Astrocyte (in vitro differentiated cells and primary cell): ENCODE data around the gene FBN2. TPM values are rescaled to one million over a fixed set of nuclear protein-coding genes. Genes with fewer than 3 reads are reported as not detected.

Experiments
- DNase-seq: peaks from one replicate; pipeline ENCODE4 v3.0.0-alpha.2; 2010; ENCODE audit warnings: low read depth
- FAIRE-seq: peaks from 2 replicates; lab custom pipeline; 2011; peaks lifted over from hg19 to GRCh38; lab: Jason Lieb, UNC
- H2AFZ ChIP-seq: 2 replicates; pipeline ENCODE4 v1.6.0; 2012; ENCODE audit warnings: low read depth, low read length, inconsistent platforms
- H3K27ac ChIP-seq: 2 replicates; pipeline ENCODE4 v1.5.1; 2011; ENCODE audit warnings: low read depth, low read length, inconsistent platforms
- H3K27me3 ChIP-seq: 2 replicates; pipeline ENCODE4 v1.6.0; 2011; ENCODE audit warnings: low read length, inconsistent platforms; ENCODE audit not compliant: insufficient read depth
- H3K36me3 ChIP-seq: 2 replicates; pipeline ENCODE4 v1.5.1; 2011; ENCODE audit warnings: low read length, inconsistent platforms; ENCODE audit not compliant: insufficient read depth
- H3K4me1 ChIP-seq: 2 replicates; pipeline ENCODE4 v1.5.1; 2011; ENCODE audit warnings: low read length, inconsistent platforms; ENCODE audit not compliant: insufficient read depth
- H3K4me2 ChIP-seq: 2 replicates; pipeline ENCODE4 v1.6.0; 2012; ENCODE audit warnings: low read length, inconsistent platforms
- H3K4me3 ChIP-seq: 2 replicates; pipeline ENCODE4 v1.5.1; 2011; ENCODE audit warnings: low read depth, mild to moderate bottlenecking, low read length, inconsistent platforms; ENCODE audit not compliant: insufficient read depth
- H3K79me2 ChIP-seq: 2 replicates; pipeline ENCODE4 v1.6.0; 2012; ENCODE audit warnings: mild to moderate bottlenecking, low read length, inconsistent platforms; ENCODE audit not compliant: insufficient read depth
- H3K9ac ChIP-seq: 2 replicates; pipeline ENCODE4 v1.6.0; 2012; ENCODE audit warnings: mild to moderate bottlenecking, low read length, inconsistent platforms
- H3K9me3 ChIP-seq: 2 replicates; pipeline ENCODE4 v1.5.1; 2012; ENCODE audit warnings: low read depth, mild to moderate bottlenecking, low read length, inconsistent platforms; ENCODE audit not compliant: insufficient read depth
- H4K20me1 ChIP-seq: 2 replicates; pipeline ENCODE4 v1.6.0; 2012; ENCODE audit warnings: low read length, inconsistent platforms; ENCODE audit not compliant: insufficient read depth
- H3K27ac Mint-ChIP-seq: one replicate; pipeline ENCODE4 v1.8.0; 2021; ENCODE audit warnings: mild to moderate bottlenecking, mixed read lengths; ENCODE audit not compliant: unreplicated experiment
- H3K27me3 Mint-ChIP-seq: one replicate; pipeline ENCODE4 v1.8.0; 2021; ENCODE audit warnings: low read depth, mixed read lengths; ENCODE audit not compliant: unreplicated experiment
- H3K36me3 Mint-ChIP-seq: one replicate; pipeline ENCODE4 v1.8.0; 2021; ENCODE audit warnings: low read depth, mixed read lengths; ENCODE audit not compliant: unreplicated experiment
- H3K4me1 Mint-ChIP-seq: one replicate; pipeline ENCODE4 v1.8.0; 2021; ENCODE audit warnings: low read depth, mixed read lengths; ENCODE audit not compliant: unreplicated experiment
- H3K4me3 Mint-ChIP-seq: one replicate; pipeline ENCODE4 v1.8.0; 2021; ENCODE audit warnings: mild to moderate bottlenecking, moderate library complexity, mixed read lengths; ENCODE audit not compliant: unreplicated experiment
- H3K9me3 Mint-ChIP-seq: one replicate; pipeline ENCODE4 v1.8.0; 2021; ENCODE audit warnings: mild to moderate bottlenecking, mixed read lengths; ENCODE audit not compliant: unreplicated experiment
- CTCF ChIP-seq: IDR thresholded peaks from 2 replicates; pipeline ENCODE4 v1.5.1; 2011; ENCODE audit warnings: low read depth, mild to moderate bottlenecking, inconsistent platforms, low read length, moderate library complexity; ENCODE audit not compliant: insufficient read depth
- EZH2 ChIP-seq: IDR thresholded peaks from 2 replicates; pipeline ENCODE4 v1.6.1; 2012; ENCODE audit warnings: mild to moderate bottlenecking, low read length, inconsistent platforms; ENCODE audit not compliant: insufficient read depth
- total RNA-seq: library from RNA; stranded (reverse); gene quantifications from 2 replicates; pipeline ENCODE4 v1.2.1, GENCODE V29; 2021

FBN2 gene
- total RNA-seq, 1 donor from 2014 or later: 176 TPM

- H4K20me1 ChIP-seq: no peaks in the 10 kb centered on the region
- no peak overlapping the region for H3K4me2 ChIP-seq
- Mint-ChIP-seq H3K27ac (no peak overlapping the region), H3K36me3 (peaks cover 16% of the 10 kb centered on the region), H3K4me3 (no peak overlapping the region), H3K27me3 (no peaks in the 10 kb centered on the region), H3K9me3 (no peaks in the 10 kb centered on the region), H3K4me1 (no peaks in the 10 kb centered on the region)
- H3K4me1 ChIP-seq: no peaks in the 10 kb centered on the region
- no peak for TF ChIP-seq EZH2
- no peak for TF ChIP-seq CTCF
- H3K36me3 ChIP-seq: peaks cover 4% of the 10 kb centered on the region
- H3K4me3 ChIP-seq: no peak overlapping the region
- no peaks in the 10 kb centered on the region for H3K9me3 ChIP-seq
- no peaks in the 10 kb centered on the region for H3K79me2 ChIP-seq
- no peak overlapping the region for H3K27ac ChIP-seq
- DNase-seq: no peak
- H2AFZ ChIP-seq: no peak overlapping the region
- no peak for FAIRE-seq
- no peaks in the 10 kb centered on the region for H3K27me3 ChIP-seq
- H3K9ac ChIP-seq: no peak overlapping the region
Measured at GRCh38 chr5:128516978-128517377, 21.1 kb downstream of the FBN2 start.

GRCh38 chr5:128513806-128514205 is 24.2 kb downstream of the FBN2 start:
- Mint-ChIP-seq H3K27ac (no peak overlapping the region), H3K4me1 (no peaks in the 10 kb centered on the region), H3K4me3 (no peak overlapping the region), H3K36me3 (peaks cover 8% of the 10 kb centered on the region), H3K9me3 (no peaks in the 10 kb centered on the region), H3K27me3 (no peaks in the 10 kb centered on the region)
- no peak overlapping the region for H3K9ac ChIP-seq
- no peak overlapping the region for H2AFZ ChIP-seq
- FAIRE-seq (no peak), DNase-seq (no peak)
- no peaks in the 10 kb centered on the region for H3K9me3 ChIP-seq
- no peaks in the 10 kb centered on the region for H3K79me2 ChIP-seq
- H3K4me1 ChIP-seq: no peaks in the 10 kb centered on the region
- H3K27ac ChIP-seq: no peak overlapping the region
- no peak overlapping the region for H3K4me3 ChIP-seq
- no peaks in the 10 kb centered on the region for H3K27me3 ChIP-seq
- TF ChIP-seq EZH2 (no peak), CTCF (no peak)
- no peak overlapping the region for H3K4me2 ChIP-seq
- H4K20me1 ChIP-seq: no peaks in the 10 kb centered on the region
- peaks cover 4% of the 10 kb centered on the region for H3K36me3 ChIP-seq

GRCh38 chr5:128512894-128513293 is 25.2 kb downstream of the FBN2 start:
- Histone ChIP-seq H3K27me3 (no peaks in the 10 kb centered on the region), H3K9me3 (no peaks in the 10 kb centered on the region), H3K4me3 (no peak overlapping the region), H4K20me1 (no peaks in the 10 kb centered on the region), H2AFZ (no peak overlapping the region), H3K9ac (no peak overlapping the region), H3K4me1 (no peaks in the 10 kb centered on the region), H3K79me2 (no peaks in the 10 kb centered on the region), H3K36me3 (peaks cover 4% of the 10 kb centered on the region), H3K4me2 (no peak overlapping the region), H3K27ac (no peak overlapping the region)
- no peak for TF ChIP-seq EZH2
- TF ChIP-seq CTCF: no peak
- no peak for FAIRE-seq
- Mint-ChIP-seq H3K36me3 (peaks cover 5% of the 10 kb centered on the region), H3K27me3 (no peaks in the 10 kb centered on the region), H3K4me1 (no peaks in the 10 kb centered on the region), H3K27ac (no peak overlapping the region), H3K4me3 (no peak overlapping the region), H3K9me3 (no peaks in the 10 kb centered on the region)
- no peak for DNase-seq
